Right atrium auricular region (tissue), 2 donors: ENCODE measurements around the gene APOLD1. TPM values are rescaled to one million over a fixed set of nuclear protein-coding genes. Genes with fewer than 3 reads are reported as not detected.
A peak's percentile ranks its signal among the peaks of the same experiment; 100 is the strongest.
"Not testable (repeated sequence)": the region's sequence is repeated elsewhere in the genome, so short reads cannot be mapped to it uniquely, and the experiment has no call there.

Source experiments
- DNase-seq: peaks from one replicate; pipeline ENCODE4 v3.0.0-alpha.2; 2019; ENCODE audit warnings: low spot score
- H3K27ac ChIP-seq, 2 donors: fragments of 200-600 bp; sonication (generic); 1 replicate in 1 of 2; 2 replicates in 1 of 2; pipeline ENCODE4 v1.5.1; 2016 to 2019
- H3K27me3 ChIP-seq, 2 donors: fragments of 200-600 bp; sonication (generic); one replicate each; pipeline versions ENCODE4 v1.5.1 to v1.6.0; 2017 to 2019
- H3K36me3 ChIP-seq: fragments of 200-600 bp; sonication (generic); one replicate; pipeline ENCODE4 v1.5.1; 2016
- H3K4me1 ChIP-seq, 2 donors: fragments of 200-600 bp; sonication (generic); one replicate each; pipeline versions ENCODE4 v1.5.1 to v1.6.0; 2017 to 2019
- H3K4me3 ChIP-seq, 2 donors: fragments of 200-600 bp; sonication (generic); 1 replicate in 1 of 2; 2 replicates in 1 of 2; pipeline ENCODE4 v1.5.1; 2017 to 2019; ENCODE audit warnings: mild to moderate bottlenecking in 1 of 2, moderate library complexity in 1 of 2
- H3K9me3 ChIP-seq, 2 donors: fragments of 200-600 bp; sonication (generic); one replicate each; pipeline ENCODE4 v1.5.1; 2019
- total RNA-seq, 2 donors: library from RNA; depleted of rRNA; stranded (reverse); fragments of >200 nt; gene quantifications; one replicate each; pipeline ENCODE4 v1.1.0, GENCODE V29; 2016
- TF ChIP-seq, protein P1 (sequence below), 2 donors: fragments of 200-600 bp; sonication (generic); IDR thresholded peaks; one replicate each; pipeline ENCODE4 v1.5.1; 2019; ENCODE audit warnings: antibody characterized with exemption in 2 of 2

The APOLD1 gene
- total RNA-seq, 2 donors from 2014 or later, result 49.9 to 70.2 TPM

GRCh38 chr12:12819752-12820311 is 34.4 kb downstream of the APOLD1 start:
- no peaks in the 10 kb centered on the region for H3K9me3 ChIP-seq
- TF ChIP-seq, protein P1, sequence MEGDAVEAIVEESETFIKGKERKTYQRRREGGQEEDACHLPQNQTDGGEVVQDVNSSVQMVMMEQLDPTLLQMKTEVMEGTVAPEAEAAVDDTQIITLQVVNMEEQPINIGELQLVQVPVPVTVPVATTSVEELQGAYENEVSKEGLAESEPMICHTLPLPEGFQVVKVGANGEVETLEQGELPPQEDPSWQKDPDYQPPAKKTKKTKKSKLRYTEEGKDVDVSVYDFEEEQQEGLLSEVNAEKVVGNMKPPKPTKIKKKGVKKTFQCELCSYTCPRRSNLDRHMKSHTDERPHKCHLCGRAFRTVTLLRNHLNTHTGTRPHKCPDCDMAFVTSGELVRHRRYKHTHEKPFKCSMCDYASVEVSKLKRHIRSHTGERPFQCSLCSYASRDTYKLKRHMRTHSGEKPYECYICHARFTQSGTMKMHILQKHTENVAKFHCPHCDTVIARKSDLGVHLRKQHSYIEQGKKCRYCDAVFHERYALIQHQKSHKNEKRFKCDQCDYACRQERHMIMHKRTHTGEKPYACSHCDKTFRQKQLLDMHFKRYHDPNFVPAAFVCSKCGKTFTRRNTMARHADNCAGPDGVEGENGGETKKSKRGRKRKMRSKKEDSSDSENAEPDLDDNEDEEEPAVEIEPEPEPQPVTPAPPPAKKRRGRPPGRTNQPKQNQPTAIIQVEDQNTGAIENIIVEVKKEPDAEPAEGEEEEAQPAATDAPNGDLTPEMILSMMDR (IDR thresholded peaks at IDR 0.05), result no peak
- peaks cover 0 to 22% of the 10 kb centered on the region in 2 donors for H3K4me1 ChIP-seq
- no peaks in the 10 kb centered on the region for H3K27me3 ChIP-seq
- no peak overlapping the region for H3K4me3 ChIP-seq
- peaks cover 39% of the 10 kb centered on the region for H3K36me3 ChIP-seq
- DNase-seq, result no peak
- peak overlapping the region; percentile 15 to 40 for H3K27ac ChIP-seq

GRCh38 chr12:12820376-12820775 is 34.9 kb downstream of the APOLD1 start:
- H3K4me1 ChIP-seq, result peaks cover 0 to 18% of the 10 kb centered on the region in 2 donors
- H3K9me3 ChIP-seq, H3K4me3 ChIP-seq, H3K27me3 ChIP-seq, DNase-seq: not testable (repeated sequence)
- H3K36me3 ChIP-seq, result peaks cover 44% of the 10 kb centered on the region
- H3K27ac ChIP-seq, result peak overlapping the region in 1 of 2 donors; percentile 40

DNA sequence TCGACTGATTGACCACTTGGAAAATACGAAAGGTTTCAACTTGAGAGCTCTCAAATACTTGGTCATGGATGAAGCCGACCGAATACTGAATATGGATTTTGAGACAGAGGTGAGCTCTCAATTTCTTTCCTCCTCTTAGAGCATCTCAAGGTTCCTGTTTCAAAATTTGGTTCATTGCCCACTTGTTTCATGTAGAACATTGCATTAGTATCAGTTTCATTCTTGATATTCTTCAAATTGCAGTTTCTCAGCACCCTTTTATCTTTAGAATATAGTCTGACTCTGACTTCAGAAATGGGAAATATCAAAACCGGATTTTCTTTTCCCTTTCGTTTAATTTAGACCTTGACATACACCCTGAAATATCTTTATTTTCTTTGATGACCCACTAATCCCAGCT is 36.5 kb downstream of the APOLD1 start:
- H3K27ac ChIP-seq, result no peak overlapping the region
- DNase-seq, result no peak
- H3K4me1 ChIP-seq, result peaks cover 0 to 14% of the 10 kb centered on the region in 2 donors
- TF ChIP-seq, protein P1 (IDR thresholded peaks at IDR 0.05), result no peak
- no peaks in the 10 kb centered on the region for H3K27me3 ChIP-seq
- no peaks in the 10 kb centered on the region for H3K9me3 ChIP-seq
- peaks cover 60% of the 10 kb centered on the region for H3K36me3 ChIP-seq
- H3K4me3 ChIP-seq, result no peak overlapping the region

GRCh38 chr12:12822886-12823285 is 37.4 kb downstream of the APOLD1 start:
- Histone ChIP-seq H3K4me1 (peaks cover 0 to 14% of the 10 kb centered on the region in 2 donors), H3K9me3 (no peaks in the 10 kb centered on the region), H3K27ac (no peak overlapping the region), H3K4me3 (no peak overlapping the region), H3K27me3 (no peaks in the 10 kb centered on the region), H3K36me3 (peaks cover 68% of the 10 kb centered on the region)
- TF ChIP-seq, protein P1 (IDR thresholded peaks at IDR 0.05), result no peak
- no peak for DNase-seq

GRCh38 chr12:12823300-12823699 is 37.8 kb downstream of the APOLD1 start:
- Histone ChIP-seq H3K27ac (no peak overlapping the region), H3K4me1 (peaks cover 0 to 13% of the 10 kb centered on the region in 2 donors), H3K27me3 (no peaks in the 10 kb centered on the region), H3K36me3 (peaks cover 72% of the 10 kb centered on the region), H3K4me3 (no peak overlapping the region), H3K9me3 (no peaks in the 10 kb centered on the region)
- no peak for DNase-seq
- TF ChIP-seq, protein P1 (IDR thresholded peaks at IDR 0.05), result no peak

DNA sequence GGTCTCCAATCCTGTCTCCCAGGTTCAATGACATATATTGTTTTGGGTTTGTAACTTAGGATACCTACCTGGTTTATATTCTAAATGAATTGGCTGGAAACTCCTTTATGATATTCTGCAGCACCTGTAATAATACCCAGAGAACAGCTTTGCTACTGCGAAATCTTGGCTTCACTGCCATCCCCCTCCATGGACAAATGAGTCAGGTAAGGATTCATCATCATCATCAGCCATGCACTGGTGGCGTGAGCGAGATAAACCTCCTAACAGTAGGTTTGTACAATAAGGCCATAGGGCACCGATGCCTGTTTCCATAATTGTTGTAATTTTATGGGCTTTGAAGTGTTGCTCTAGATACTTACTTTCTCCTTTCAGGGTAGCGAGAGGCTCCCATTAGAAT is 38.4 kb downstream of the APOLD1 start:
- no peak for DNase-seq
- TF ChIP-seq, protein P1 (IDR thresholded peaks at IDR 0.05), result no peak
- Histone ChIP-seq H3K36me3 (peaks cover 77% of the 10 kb centered on the region), H3K9me3 (no peaks in the 10 kb centered on the region), H3K27me3 (no peaks in the 10 kb centered on the region), H3K4me1 (peaks cover 0 to 10% of the 10 kb centered on the region in 2 donors), H3K4me3 (no peak overlapping the region), H3K27ac (no peak overlapping the region)
